ENCODE measurements around the gene MORC2.

MORC2 gene

GRCh38 chr22:30919973-30920372 is 48.6 kb downstream of the MORC2 start:
- Histone ChIP-seq H3K9ac (ENCODE audit: low read length) (no peak overlapping the region), H3K27me3 (ENCODE audit: insufficient read depth, low read length) (no peaks in the 10 kb centered on the region), H3K4me3 (ENCODE audit: low read depth, low read length, poor library complexity, severe bottlenecking) (no peak overlapping the region), H3K36me3 (ENCODE audit: insufficient read depth, low read length) (peaks cover 4% of the 10 kb centered on the region; the same call in 1 of the 2 replicates), H3K9me3 (ENCODE audit: low read length) (peaks cover 5% of the 10 kb centered on the region; the same call in 1 of the 2 replicates), H3K27ac (ENCODE audit: low read depth, low read length, poor library complexity, severe bottlenecking) (no peak overlapping the region), H4K20me1 (ENCODE audit: insufficient read depth, low read length) (no peaks in the 10 kb centered on the region), H3F3A (ENCODE audit: insufficient read depth, low read length) (no peaks in the 10 kb centered on the region), H3K4me2 (ENCODE audit: low read length) (no peak overlapping the region), H2AFZ (ENCODE audit: low read length) (no peak overlapping the region), H3K79me2 (ENCODE audit: insufficient read depth, low read length) (no peaks in the 10 kb centered on the region), H3K4me1 (ENCODE audit: insufficient read depth, low read length, severe bottlenecking) (no peaks in the 10 kb centered on the region), H3K9me2 (ENCODE audit: low read depth, low read length) (no peaks in the 10 kb centered on the region)
- TF ChIP-seq CTCF (IDR thresholded peaks at IDR 0.05; ENCODE audit: low read length) (no peak), EZH2 (IDR thresholded peaks at IDR 0.05; ENCODE audit: borderline replicate concordance, low read length) (no peak)

- Histone ChIP-seq H3K9me2 (ENCODE audit: low read depth, low read length) (no peaks in the 10 kb centered on the region), H3K4me2 (ENCODE audit: low read length) (no peak overlapping the region), H3K36me3 (ENCODE audit: insufficient read depth, low read length) (no peaks in the 10 kb centered on the region), H3K27me3 (ENCODE audit: insufficient read depth, low read length) (no peaks in the 10 kb centered on the region), H2AFZ (ENCODE audit: low read length) (no peak overlapping the region), H3K4me1 (ENCODE audit: insufficient read depth, low read length, severe bottlenecking) (no peaks in the 10 kb centered on the region), H3F3A (ENCODE audit: insufficient read depth, low read length) (no peaks in the 10 kb centered on the region), H3K4me3 (ENCODE audit: low read depth, low read length, poor library complexity, severe bottlenecking) (no peak overlapping the region), H4K20me1 (ENCODE audit: insufficient read depth, low read length) (no peaks in the 10 kb centered on the region), H3K27ac (ENCODE audit: low read depth, low read length, poor library complexity, severe bottlenecking) (no peak overlapping the region), H3K79me2 (ENCODE audit: insufficient read depth, low read length) (no peaks in the 10 kb centered on the region), H3K9me3 (ENCODE audit: low read length) (peaks cover 5% of the 10 kb centered on the region; the same call in 1 of the 2 replicates), H3K9ac (ENCODE audit: low read length) (no peak overlapping the region)
- no peak for TF ChIP-seq CTCF (IDR thresholded peaks at IDR 0.05; ENCODE audit: low read length)
- TF ChIP-seq EZH2 (IDR thresholded peaks at IDR 0.05; ENCODE audit: borderline replicate concordance, low read length): no peak
These were observed 49.8 kb downstream of the MORC2 start for GRCh38 chr22:30918761-30919160.

- no peak overlapping the region for H2AFZ ChIP-seq (ENCODE audit: low read length)
- H3K9me3 ChIP-seq (ENCODE audit: low read length): no peaks in the 10 kb centered on the region
- no peaks in the 10 kb centered on the region for H3F3A ChIP-seq (ENCODE audit: insufficient read depth, low read length)
- H3K4me1 ChIP-seq (ENCODE audit: insufficient read depth, low read length, severe bottlenecking): no peaks in the 10 kb centered on the region
- H3K4me3 ChIP-seq (ENCODE audit: low read depth, low read length, poor library complexity, severe bottlenecking): no peak overlapping the region
- no peaks in the 10 kb centered on the region for H3K27me3 ChIP-seq (ENCODE audit: insufficient read depth, low read length)
- no peaks in the 10 kb centered on the region for H3K36me3 ChIP-seq (ENCODE audit: insufficient read depth, low read length)
- no peak for TF ChIP-seq EZH2 (IDR thresholded peaks at IDR 0.05; ENCODE audit: borderline replicate concordance, low read length)
- TF ChIP-seq CTCF (IDR thresholded peaks at IDR 0.05; ENCODE audit: low read length): no peak
- no peaks in the 10 kb centered on the region for H4K20me1 ChIP-seq (ENCODE audit: insufficient read depth, low read length)
- no peak overlapping the region for H3K4me2 ChIP-seq (ENCODE audit: low read length)
- H3K79me2 ChIP-seq (ENCODE audit: insufficient read depth, low read length): no peaks in the 10 kb centered on the region
- no peaks in the 10 kb centered on the region for H3K9me2 ChIP-seq (ENCODE audit: low read depth, low read length)
- H3K9ac ChIP-seq (ENCODE audit: low read length): no peak overlapping the region
- no peak overlapping the region for H3K27ac ChIP-seq (ENCODE audit: low read depth, low read length, poor library complexity, severe bottlenecking)
These were observed 58.2 kb downstream of the MORC2 start for GRCh38 chr22:30910358-30910757.

Measured in OCI-LY1 (cell line).